GM12865 (cell line): Measurements from ENCODE around the gene ZNF30.

ENCODE experiments used
- DNase-seq: peaks from one replicate; pipeline ENCODE4 v3.0.0; 2010; ENCODE audit warnings: low read depth
- H3K4me3 ChIP-seq: 2 replicates; pipeline ENCODE4 v1.5.1; 2011; ENCODE audit warnings: mild to moderate bottlenecking, low read depth, low read length, control low read depth
- CTCF ChIP-seq: IDR thresholded peaks from 2 replicates; pipeline ENCODE4 v1.5.1; 2011; ENCODE audit warnings: low read length, control low read depth, low read depth, inconsistent platforms; ENCODE audit not compliant: insufficient read depth; ENCODE audit errors: missing control alignments

ZNF30 gene

DNA sequence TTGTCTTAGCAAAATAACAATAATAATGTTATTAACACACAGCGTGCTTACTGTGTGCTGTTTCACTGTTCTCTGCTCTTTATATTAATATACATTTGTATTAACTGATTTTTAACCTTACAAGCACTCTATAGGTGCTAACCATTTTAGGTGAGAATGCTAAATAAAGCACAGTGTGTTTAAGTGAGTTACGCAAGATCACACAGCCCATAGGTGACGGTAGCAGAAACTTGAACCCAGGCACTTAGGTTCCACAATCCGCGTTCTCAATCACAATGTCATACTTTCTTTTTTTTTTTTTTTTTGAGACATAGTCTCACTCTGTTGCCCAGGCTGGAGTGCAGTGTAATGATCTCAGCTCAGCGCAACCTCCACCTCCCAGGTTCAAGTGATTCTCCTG lies 5.8 kb downstream of the ZNF30 start:
- TF ChIP-seq CTCF: no peak
- H3K4me3 ChIP-seq: no peak overlapping the region
- no peak for DNase-seq

DNA sequence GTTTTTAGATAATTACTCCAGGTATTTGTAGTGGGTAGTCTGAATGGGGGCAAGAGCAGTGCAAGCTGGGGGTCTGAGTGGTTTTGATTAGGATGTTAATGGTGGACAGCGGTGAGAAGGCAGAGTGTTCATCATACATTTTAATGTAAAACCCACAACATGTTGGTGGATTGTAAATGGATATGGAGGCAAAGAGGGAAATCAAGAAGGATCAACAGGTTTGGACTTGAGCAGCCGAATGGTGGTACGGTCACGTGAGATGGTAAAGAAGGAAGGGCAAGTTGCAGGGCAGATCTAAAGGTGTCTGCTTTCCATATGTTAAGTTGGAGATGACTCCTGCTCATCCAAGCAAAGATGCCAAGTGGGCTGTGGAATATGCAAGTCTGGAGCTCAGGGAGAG lies 9.5 kb downstream of the ZNF30 start:
- TF ChIP-seq CTCF: no peak
- no peak for DNase-seq
- H3K4me3 ChIP-seq: no peak overlapping the region

DNA sequence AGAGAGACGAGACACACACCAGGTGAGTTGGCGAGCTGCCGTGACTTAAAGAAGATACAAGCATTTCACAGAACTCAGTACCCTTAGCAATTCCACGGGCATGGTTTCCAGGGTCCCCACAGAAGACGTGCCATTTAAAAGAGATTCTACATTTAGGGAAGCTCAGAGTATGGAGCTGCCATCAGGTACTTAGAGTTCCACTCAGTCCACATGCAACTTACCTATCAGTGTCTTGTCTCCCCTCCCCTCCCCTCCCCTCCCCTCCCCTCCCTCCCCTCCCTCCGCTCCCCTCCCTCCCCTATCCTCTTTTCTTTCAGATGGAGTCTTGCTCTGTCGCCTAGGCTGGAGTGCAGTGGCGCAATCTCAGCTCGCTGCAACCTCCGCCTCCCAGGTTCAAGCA lies 12.2 kb downstream of the ZNF30 start:
- no peak overlapping the region for H3K4me3 ChIP-seq
- no peak for TF ChIP-seq CTCF
- DNase-seq: no peak

DNA sequence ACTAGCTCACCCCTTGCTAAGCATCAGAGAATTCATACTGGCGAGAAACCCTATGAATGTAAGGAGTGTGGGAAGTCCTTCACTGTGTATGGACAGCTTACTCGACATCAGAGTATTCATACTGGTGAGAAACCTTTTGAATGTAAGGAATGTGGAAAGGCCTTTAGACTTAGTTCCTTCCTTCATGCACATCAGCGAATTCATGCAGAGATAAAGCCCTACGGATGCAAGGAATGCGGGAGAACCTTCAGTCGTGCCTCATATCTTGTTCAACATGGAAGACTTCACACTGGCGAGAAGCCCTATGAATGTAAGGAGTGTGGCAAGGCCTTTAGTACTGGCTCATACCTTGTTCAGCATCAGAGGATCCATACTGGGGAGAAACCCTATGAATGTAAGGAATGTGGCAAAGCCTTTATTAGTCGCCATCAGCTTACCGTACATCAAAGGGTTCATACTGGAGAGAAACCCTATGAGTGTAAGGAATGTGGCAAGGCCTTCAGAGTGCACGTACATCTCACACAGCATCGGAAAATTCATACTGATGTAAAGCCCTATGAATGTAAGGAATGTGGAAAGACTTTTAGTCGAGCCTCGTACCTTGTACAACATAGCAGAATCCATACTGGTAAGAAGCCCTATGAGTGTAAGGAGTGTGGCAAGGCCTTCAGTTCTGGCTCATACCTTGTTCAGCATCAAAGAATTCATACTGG lies 17.3 kb downstream of the ZNF30 start:
- no peak for DNase-seq
- no peak for TF ChIP-seq CTCF
- no peak overlapping the region for H3K4me3 ChIP-seq

DNA sequence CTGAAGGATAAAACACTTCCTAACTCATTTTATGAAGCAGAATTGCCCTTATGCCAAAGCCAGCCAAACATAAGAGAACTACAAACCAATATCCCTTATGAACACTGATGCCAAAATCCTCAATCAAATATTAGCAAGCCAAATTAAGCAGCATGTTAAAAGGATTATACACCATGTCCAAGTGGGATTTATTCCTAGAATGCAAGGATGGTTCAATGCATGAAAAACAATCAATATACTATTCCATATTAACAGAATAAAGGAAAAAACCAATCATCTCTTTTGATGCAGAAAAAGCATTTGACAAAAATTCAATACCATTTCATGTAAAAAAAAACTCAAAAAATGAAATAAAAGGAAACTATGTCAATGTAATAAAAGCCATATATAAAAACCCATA lies 26.4 kb downstream of the ZNF30 start:
- no peak overlapping the region for H3K4me3 ChIP-seq
- TF ChIP-seq CTCF: no peak
- no peak for DNase-seq

- no peak for TF ChIP-seq CTCF
- no peak for DNase-seq
- no peak overlapping the region for H3K4me3 ChIP-seq
Observed at GRCh38 chr19:34957830-34958751, 31.4 kb downstream of the ZNF30 start.

- no peak for DNase-seq
- no peak overlapping the region for H3K4me3 ChIP-seq
- no peak for TF ChIP-seq CTCF
Observed at GRCh38 chr19:34959021-34959420, 32.3 kb downstream of the ZNF30 start.
